HepG2 (cell line): ENCODE data around the gene DROSHA. TPM values are rescaled to one million over a fixed set of nuclear protein-coding genes. Genes with fewer than 3 reads are reported as not detected.

Experiments used
- ATAC-seq: fragments of 200-7000 bp; cut with Tn5 transposase; 3 replicates; pipeline ENCODE4 v1.9.1; 2020; ENCODE audit warnings: mild to moderate bottlenecking, moderate library complexity
- BruUV-seq: library from RNA; stranded (reverse); fragments of 400-500 nt; replicated peaks from 2 replicates; lab custom pipeline; 2021; lab: Mats Ljungman, UMichigan
- CTCF ChIA-PET: fragments of 300-600 bp; formaldehyde crosslinking; extraction: SDS; loops from one replicate; lab custom pipeline; 2021; ENCODE audit warnings: low total read pairs, inconsistent platforms, low intra/inter-chr PET ratio; lab: Yijun Ruan, JAX
- POLR2A ChIA-PET: fragments of 350-600 bp; sonication (Branson Sonifier 250); formaldehyde crosslinking; loops from one replicate; lab custom pipeline; 2020; ENCODE audit warnings: antibody characterized with exemption, inconsistent platforms; lab: Yijun Ruan, JAX
- DNase-seq: peaks from one replicate; pipeline ENCODE4 v3.0.0-alpha.2; 2015; ENCODE audit warnings: low spot score
- FAIRE-seq: peaks from 3 replicates; lab custom pipeline; 2011; peaks lifted over from hg19 to GRCh38; lab: Jason Lieb, UNC
- H2AFZ ChIP-seq: one replicate; pipeline ENCODE4 v1.6.1; 2011; ENCODE audit warnings: low read length, inconsistent platforms
- H3K27ac ChIP-seq: fragments of 300-600 bp; 3 replicates; pipeline ENCODE4 v1.8.0; 2011; ENCODE audit warnings: mixed run types, mild to moderate bottlenecking, mixed read lengths, low read length, inconsistent platforms; ENCODE audit not compliant: insufficient read depth; ENCODE audit errors: extremely low read length
- H3K27me3 ChIP-seq, 2 experiments: fragments of 200-600 bp in 1 of 2; 2 replicates in 1 of 2; 3 replicates in 1 of 2; pipeline versions ENCODE4 v1.6.0 to v1.8.0; 2011; ENCODE audit warnings: low read length in 2 of 2, mild to moderate bottlenecking in 2 of 2, moderate library complexity in 2 of 2, inconsistent platforms in 1 of 2; ENCODE audit not compliant: insufficient read depth in 2 of 2, control insufficient read depth in 1 of 2
- H3K36me3 ChIP-seq, 2 experiments: fragments of 200-600 bp in 1 of 2; replicated peaks in 1 of 2; 2 replicates in 1 of 2; 3 replicates in 1 of 2; pipeline versions ENCODE4 v1.5.1 to v1.8.0; 2011; ENCODE audit warnings: low read length in 2 of 2, inconsistent platforms in 1 of 2; ENCODE audit not compliant: insufficient read depth in 2 of 2, control insufficient read depth in 1 of 2
- H3K4me1 ChIP-seq: 2 replicates; pipeline ENCODE4 v1.5.1; 2012; ENCODE audit warnings: low read length, inconsistent platforms; ENCODE audit not compliant: insufficient read depth
- H3K4me2 ChIP-seq: 2 replicates; pipeline ENCODE4 v1.6.0; 2011; ENCODE audit warnings: low read depth, low read length, inconsistent platforms
- H3K4me3 ChIP-seq, 3 experiments: fragments of 200-600 bp in 1 of 3; sonication (generic), shearing (Covaris generic) in 1 of 3; replicated peaks in 1 of 3; 2 replicates each; pipeline ENCODE4 v1.5.1; 2011 to 2016; ENCODE audit warnings: low read length in 3 of 3, inconsistent platforms in 2 of 3, low read depth in 2 of 3, mild to moderate bottlenecking in 2 of 3, control low read depth in 1 of 3, mixed read lengths in 1 of 3; ENCODE audit not compliant: insufficient read depth in 1 of 3
- H3K79me2 ChIP-seq: one replicate; pipeline ENCODE4 v1.6.1; 2011; ENCODE audit warnings: low read length, inconsistent platforms; ENCODE audit not compliant: insufficient read depth
- H3K9ac ChIP-seq: 2 replicates; pipeline ENCODE4 v1.6.0; 2011; ENCODE audit warnings: mild to moderate bottlenecking, low read depth, low read length, inconsistent platforms; ENCODE audit not compliant: insufficient read depth
- H3K9me3 ChIP-seq: 2 replicates; pipeline ENCODE4 v1.5.1; 2012; ENCODE audit warnings: mild to moderate bottlenecking, low read length
- H4K20me1 ChIP-seq: 2 replicates; pipeline ENCODE4 v1.6.0; 2011; ENCODE audit warnings: inconsistent platforms, mild to moderate bottlenecking, low read length, moderate library complexity; ENCODE audit not compliant: insufficient read depth
- KAT7 ChIP-seq: IDR thresholded peaks from 2 replicates; pipeline ENCODE4 v1.6.1; 2018; ENCODE audit warnings: borderline replicate concordance, missing compliant biosample characterization
- KLF13 ChIP-seq: sonication (generic); formaldehyde crosslinking; IDR thresholded peaks from 2 replicates; pipeline ENCODE4 v1.4.0; 2020; ENCODE audit warnings: mild to moderate bottlenecking, missing genetic modification reagents
- MAFK ChIP-seq, 2 experiments: IDR thresholded peaks in 1 of 2; conservative IDR thresholded peaks in 1 of 2; 2 replicates each; pipeline ENCODE4 v1.6.1; 2011; ENCODE audit warnings: improper control_type of control experiment in 2 of 2, low read length in 2 of 2
- MXD4 ChIP-seq: IDR thresholded peaks from 2 replicates; pipeline ENCODE4 v1.6.1; 2016; ENCODE audit warnings: mild to moderate bottlenecking, missing biosample characterization, missing genetic modification reagents
- POLR2AphosphoS2 ChIP-seq: IDR thresholded peaks from 2 replicates; pipeline ENCODE4 v1.6.1; 2011; ENCODE audit warnings: low read depth, low read length, improper control_type of control experiment
- PRMT3 ChIP-seq: sonication (generic); formaldehyde crosslinking; IDR thresholded peaks from 2 replicates; pipeline ENCODE4 v1.8.1; 2022; ENCODE audit warnings: low read depth, mild to moderate bottlenecking, moderate library complexity, missing genetic modification reagents, borderline replicate concordance
- SOX13 ChIP-seq, 3 experiments: fragments of 450-650 bp in 1 of 3; sonication (generic) in 1 of 3; formaldehyde crosslinking in 1 of 3; IDR thresholded peaks in 2 of 3; conservative IDR thresholded peaks in 1 of 3; 2 replicates each; pipeline versions ENCODE4 v1.5.0 to v1.6.1; 2016 to 2020; ENCODE audit warnings: antibody characterized with exemption in 1 of 3, mild to moderate bottlenecking in 1 of 3, missing compliant biosample characterization in 1 of 3, missing genetic modification reagents in 1 of 3, moderate library complexity in 1 of 3
- SOX5 ChIP-seq: IDR thresholded peaks from 2 replicates; pipeline ENCODE4 v1.6.1; 2016; ENCODE audit warnings: borderline replicate concordance
- STAG1 ChIP-seq: sonication (generic); formaldehyde crosslinking; IDR thresholded peaks from 2 replicates; pipeline ENCODE4 v1.4.0; 2020; ENCODE audit warnings: missing genetic modification reagents
- TERF1 ChIP-seq: sonication (generic); formaldehyde crosslinking; IDR thresholded peaks from 2 replicates; pipeline ENCODE4 v1.8.0; 2022; ENCODE audit warnings: mild to moderate bottlenecking, missing genetic modification reagents, moderate library complexity
- THRA ChIP-seq: sonication (generic); formaldehyde crosslinking; IDR thresholded peaks from 2 replicates; pipeline ENCODE4 v1.4.0; 2020; ENCODE audit warnings: missing genetic modification reagents, borderline replicate concordance
- TRIM22 ChIP-seq: fragments of 450-650 bp; IDR thresholded peaks from 2 replicates; pipeline ENCODE4 v1.6.1; 2017
- ZNF276 ChIP-seq: sonication (generic); formaldehyde crosslinking; IDR thresholded peaks from 2 replicates; pipeline ENCODE4 v1.4.0; 2020; ENCODE audit warnings: mild to moderate bottlenecking, low read depth, missing genetic modification reagents
- ZNF33A ChIP-seq: sonication (generic); formaldehyde crosslinking; IDR thresholded peaks from 2 replicates; pipeline ENCODE4 v1.5.1; 2020; ENCODE audit warnings: missing genetic modification reagents, mild to moderate bottlenecking, moderate library complexity, borderline replicate concordance
- ZNF619 ChIP-seq: sonication (generic); formaldehyde crosslinking; IDR thresholded peaks from 2 replicates; pipeline ENCODE4 v1.4.0; 2020; ENCODE audit warnings: mild to moderate bottlenecking, missing genetic modification reagents
- ZNF775 ChIP-seq: sonication (generic); formaldehyde crosslinking; IDR thresholded peaks from 2 replicates; pipeline ENCODE4 v1.4.0; 2020; ENCODE audit warnings: missing genetic modification reagents, mild to moderate bottlenecking, moderate library complexity, borderline replicate concordance
- ZNF777 ChIP-seq: sonication (generic); formaldehyde crosslinking; IDR thresholded peaks from 2 replicates; pipeline ENCODE4 v1.4.0; 2020; ENCODE audit warnings: missing genetic modification reagents
- ZZZ3 ChIP-seq: sonication (generic); formaldehyde crosslinking; IDR thresholded peaks from 2 replicates; pipeline ENCODE4 v1.4.0; 2020; ENCODE audit warnings: missing genetic modification reagents, mild to moderate bottlenecking, borderline replicate concordance
- WGBS: methylation state at CpG from one replicate; pipeline ENCODE4 v1.1.6; 2017; ENCODE audit warnings: low lambda C conversion rate; 5-methylcytosine and 5-hydroxymethylcytosine counted together
- in situ Hi-C: cut with HindIII; loops from 2 replicates; pipeline ENCODE4 v1.10.0; 2017; ENCODE audit warnings: low pct_unique_long_range_greater_than_20kb; ENCODE audit not compliant: extremely low pct_ligation_motif_present
- intact Hi-C: fragments of 100-400 bp; cut with micrococcal nuclease; formaldehyde crosslinking; loops from one replicate; pipeline ENCODE4 v1.10.0; 2022; ENCODE audit not compliant: unreplicated experiment
- polyA plus RNA-seq, 8 experiments: library from polyadenylated mRNA; depleted of rRNA in 3 of 8; stranded (reverse) in 7 of 8; unstranded in 1 of 8; fragments of >200 nt; fragmentation: Illumina TruSeq in 4 of 8; extraction: Trizol in 4 of 8; gene quantifications; 2 replicates each; pipeline versions ENCODE4 v1.2.1 to v1.2.3, GENCODE V29; 2011 to 2016; ENCODE audit warnings: low read depth in 4 of 8, missing spikeins in 1 of 8, mixed read lengths in 1 of 8; ENCODE audit not compliant: insufficient read depth in 1 of 8
- total RNA-seq, 5 experiments: library from RNA; depleted of rRNA; stranded (reverse); fragments of >200 nt; fragmentation: Illumina TruSeq; extraction: Trizol; gene quantifications; 2 replicates each; pipeline ENCODE4 v1.2.3, GENCODE V29; 2016; ENCODE audit warnings: low read depth in 1 of 5

DROSHA gene
- total and polyA plus RNA-seq, 2 of the 13 experiments (the other 11 are each of a cell fraction or from before 2014, with no cell fraction given), result 22.3 to 29.4 TPM

- Histone ChIP-seq H3K27me3 (peaks cover 0 to 8% of the 10 kb centered on the region in 2 experiments; a peak in 1 of 5 replicates), H3K4me1 (no peaks in the 10 kb centered on the region), H3K79me2 (no peaks in the 10 kb centered on the region), H4K20me1 (no peaks in the 10 kb centered on the region), H3K9ac (no peak overlapping the region), H3K36me3 (no peaks in the 10 kb centered on the region), H2AFZ (no peak overlapping the region), H3K4me3 (no peak overlapping the region), H3K4me2 (no peak overlapping the region), H3K9me3 (peaks cover 10% of the 10 kb centered on the region; the same call in 1 of the 2 replicates), H3K27ac (no peak overlapping the region)
- no peak for FAIRE-seq
- intact Hi-C loops (no loop called here), in situ Hi-C loops (no loop called here)
- TF ChIP-seq STAG1, result no peak
- TF ChIP-seq MAFK (conservative IDR thresholded peaks at IDR 0.05 in 1 of 2, IDR thresholded peaks at IDR 0.05 in 1 of 2; ENCODE audit: low read length in 2 of 2), result no peak
- no peak for TF ChIP-seq SOX13 (IDR thresholded peaks at IDR 0.05)
- no peak for TF ChIP-seq SOX13 (CRISPR knock-in tag; conservative IDR thresholded peaks at IDR 0.05 in 1 of 2, IDR thresholded peaks at IDR 0.05 in 1 of 2)
- no peak for TF ChIP-seq ZNF33A (CRISPR knock-in tag)
- TF ChIP-seq MXD4 (CRISPR knock-in tag), result no peak
- TF ChIP-seq POLR2AphosphoS2, result no peak
- TF ChIP-seq TERF1 (CRISPR knock-in tag), result no peak
- no peak for TF ChIP-seq ZZZ3 (CRISPR knock-in tag)
- TF ChIP-seq ZNF775 (CRISPR knock-in tag), result no peak
- TF ChIP-seq THRA (CRISPR knock-in tag), result no peak
- no peak for TF ChIP-seq KLF13 (CRISPR knock-in tag)
- TF ChIP-seq TRIM22, result no peak
- TF ChIP-seq PRMT3 (CRISPR knock-in tag), result no peak
- no peak for TF ChIP-seq ZNF276 (CRISPR knock-in tag)
- TF ChIP-seq SOX5 (CRISPR knock-in tag), result no peak
- no peak for TF ChIP-seq KAT7
- no peak for TF ChIP-seq ZNF777 (CRISPR knock-in tag)
- no peak for TF ChIP-seq ZNF619
- POLR2A ChIA-PET, result no interaction called here
- no peak for DNase-seq
- BruUV-seq, result no TSS peak
- 0% methylated on average over 2 of the region's 2 CpGs for WGBS
- CTCF ChIA-PET, result no interaction called here
- no peak for ATAC-seq
Observed at GRCh38 chr5:31364881-31365636, 166.8 kb downstream of the DROSHA start.
